GM12801 (cell line): ENCODE results near the gene MINAR1.

Experiments
- TF ChIP-seq, protein P1 (sequence below): IDR thresholded peaks from one replicate; pipeline ENCODE4 v1.5.1; 2011; ENCODE audit warnings: control low read depth; ENCODE audit not compliant: insufficient read length; ENCODE audit errors: extremely low read depth

The MINAR1 gene

GRCh38 chr15:79472446-79472845, 40.3 kb downstream of the MINAR1 start:
- TF ChIP-seq, protein P1, sequence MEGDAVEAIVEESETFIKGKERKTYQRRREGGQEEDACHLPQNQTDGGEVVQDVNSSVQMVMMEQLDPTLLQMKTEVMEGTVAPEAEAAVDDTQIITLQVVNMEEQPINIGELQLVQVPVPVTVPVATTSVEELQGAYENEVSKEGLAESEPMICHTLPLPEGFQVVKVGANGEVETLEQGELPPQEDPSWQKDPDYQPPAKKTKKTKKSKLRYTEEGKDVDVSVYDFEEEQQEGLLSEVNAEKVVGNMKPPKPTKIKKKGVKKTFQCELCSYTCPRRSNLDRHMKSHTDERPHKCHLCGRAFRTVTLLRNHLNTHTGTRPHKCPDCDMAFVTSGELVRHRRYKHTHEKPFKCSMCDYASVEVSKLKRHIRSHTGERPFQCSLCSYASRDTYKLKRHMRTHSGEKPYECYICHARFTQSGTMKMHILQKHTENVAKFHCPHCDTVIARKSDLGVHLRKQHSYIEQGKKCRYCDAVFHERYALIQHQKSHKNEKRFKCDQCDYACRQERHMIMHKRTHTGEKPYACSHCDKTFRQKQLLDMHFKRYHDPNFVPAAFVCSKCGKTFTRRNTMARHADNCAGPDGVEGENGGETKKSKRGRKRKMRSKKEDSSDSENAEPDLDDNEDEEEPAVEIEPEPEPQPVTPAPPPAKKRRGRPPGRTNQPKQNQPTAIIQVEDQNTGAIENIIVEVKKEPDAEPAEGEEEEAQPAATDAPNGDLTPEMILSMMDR: no peak

GRCh38 chr15:79474252-79474651, 42.1 kb downstream of the MINAR1 start:
- TF ChIP-seq, protein P1: no peak

DNA sequence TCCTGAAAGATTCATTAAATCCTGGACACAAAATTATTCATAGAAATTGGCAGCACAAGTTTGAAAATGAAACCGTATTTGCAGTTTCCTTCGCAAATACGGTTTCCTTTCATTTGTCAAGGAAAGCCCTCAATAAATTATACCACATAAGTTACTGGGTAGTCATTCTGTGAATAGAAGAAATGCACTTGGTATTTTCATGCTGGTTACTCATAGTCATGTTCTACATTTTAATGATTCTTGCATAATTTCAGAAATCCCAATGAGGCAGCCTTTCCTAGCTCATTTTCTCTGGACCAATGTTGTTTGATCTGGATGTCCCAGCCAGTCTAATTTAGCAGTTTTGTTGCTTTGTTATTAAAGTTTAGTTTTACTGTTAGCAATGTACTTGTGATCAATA, 43.2 kb downstream of the MINAR1 start:
- TF ChIP-seq, protein P1: no peak

- TF ChIP-seq, protein P1: no peak
These were observed 46.0 kb downstream of the MINAR1 start for GRCh38 chr15:79478108-79478507.

DNA sequence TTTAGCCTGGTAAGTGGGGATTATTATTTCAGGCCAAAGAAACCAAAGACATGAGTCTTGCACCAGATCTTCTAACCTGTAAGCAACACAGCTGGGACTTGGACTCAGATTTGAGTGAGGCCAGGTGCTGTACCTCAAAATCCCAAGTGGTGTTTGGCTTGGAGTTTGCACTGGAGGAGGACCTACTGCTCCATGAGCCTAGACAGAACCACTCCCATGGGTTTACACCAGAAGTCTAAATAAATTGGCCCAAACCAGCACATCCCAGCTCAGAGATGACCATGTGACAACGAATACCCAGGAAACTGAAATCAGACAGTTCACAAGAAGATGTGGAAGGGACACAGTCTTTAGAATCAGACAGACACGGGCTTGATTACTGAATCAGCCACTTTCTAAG, 47.5 kb downstream of the MINAR1 start:
- TF ChIP-seq, protein P1: no peak

GRCh38 chr15:79481793-79482192, 49.7 kb downstream of the MINAR1 start:
- TF ChIP-seq, protein P1: no peak
